TTC549 (cell line): ENCODE measurements around the gene SLC22A23.

Experiments used
- FAIRE-seq: peaks from 2 replicates; lab custom pipeline; 2012; peaks lifted over from hg19 to GRCh38; lab: Jason Lieb, UNC

The SLC22A23 gene

GRCh38 chr6:3294396-3294795 lies 162.5 kb downstream of the SLC22A23 start:
- no peak for FAIRE-seq

- FAIRE-seq = no peak
These were observed 163.3 kb downstream of the SLC22A23 start for GRCh38 chr6:3293271-3294155.

GRCh38 chr6:3292431-3293197 lies 164.2 kb downstream of the SLC22A23 start:
- FAIRE-seq = no peak

- FAIRE-seq = no peak
These were observed 164.9 kb downstream of the SLC22A23 start for GRCh38 chr6:3291987-3292386.

- FAIRE-seq = no peak
These were observed 165.5 kb downstream of the SLC22A23 start for GRCh38 chr6:3291346-3291745.

- no peak for FAIRE-seq
These were observed 166.0 kb downstream of the SLC22A23 start for GRCh38 chr6:3290931-3291211.

- no peak for FAIRE-seq
These were observed 166.5 kb downstream of the SLC22A23 start for GRCh38 chr6:3290149-3290930.

GRCh38 chr6:3289664-3290055 lies 167.2 kb downstream of the SLC22A23 start:
- FAIRE-seq = no peak

- FAIRE-seq = no peak
These were observed 167.9 kb downstream of the SLC22A23 start for GRCh38 chr6:3288711-3289663.

- FAIRE-seq = no peak
These were observed 168.7 kb downstream of the SLC22A23 start for GRCh38 chr6:3287976-3288707.

GRCh38 chr6:3287308-3287707 lies 169.5 kb downstream of the SLC22A23 start:
- no peak for FAIRE-seq

GRCh38 chr6:3286641-3287171 lies 170.1 kb downstream of the SLC22A23 start:
- FAIRE-seq = no peak

- FAIRE-seq = no peak
These were observed 171.1 kb downstream of the SLC22A23 start for GRCh38 chr6:3285732-3286131.

GRCh38 chr6:3285049-3285639 lies 171.7 kb downstream of the SLC22A23 start:
- FAIRE-seq = no peak

GRCh38 chr6:3284436-3284876 lies 172.4 kb downstream of the SLC22A23 start:
- FAIRE-seq = no peak

- FAIRE-seq = no peak
These were observed 173.0 kb downstream of the SLC22A23 start for GRCh38 chr6:3283641-3284435.

GRCh38 chr6:3283241-3283640 lies 173.6 kb downstream of the SLC22A23 start:
- no peak for FAIRE-seq

GRCh38 chr6:3282476-3283236 lies 174.2 kb downstream of the SLC22A23 start:
- no peak for FAIRE-seq
